HCT116 (cell line): ENCODE measurements around the gene MRPS33. TPM values are rescaled to one million over a fixed set of nuclear protein-coding genes. Genes with fewer than 3 reads are reported as not detected.

Experiments used
- ATAC-seq: fragments of 200-7000 bp; cut with Tn5 transposase; 2 replicates; pipeline ENCODE4 v1.9.1; 2020; ENCODE audit warnings: mild to moderate bottlenecking, moderate library complexity
- BruUV-seq: library from RNA; stranded (reverse); fragments of 400-500 nt; replicated peaks from 2 replicates; lab custom pipeline; 2021; lab: Mats Ljungman, UMichigan
- CTCF ChIA-PET: fragments of 300-600 bp; sonication (Branson Sonifier 250); formaldehyde crosslinking; loops from one replicate; lab custom pipeline; 2021; ENCODE audit warnings: antibody characterized with exemption; lab: Charles Lee
- POLR2A ChIA-PET: fragments of 300-600, 350-600 bp; sonication (Branson Sonifier 250); formaldehyde crosslinking; loops from one replicate; lab custom pipeline; 2021; ENCODE audit warnings: antibody characterized with exemption; lab: Charles Lee
- RAD21 ChIA-PET, 2 experiments: fragments of 300-600 bp; sonication (Branson Sonifier 250); formaldehyde crosslinking; loops; one replicate each; lab custom pipeline; 2023; ENCODE audit warnings: low total read pairs in 2 of 2; ENCODE audit not compliant: uncharacterized antibody in 2 of 2, unreplicated experiment in 2 of 2, low non-redundant PET in 1 of 2; lab: Charles Lee
- DNase-seq: peaks from one replicate; pipeline ENCODE4 v3.0.0-alpha.2; 2010; ENCODE audit warnings: low read depth, low spot score
- H2AFZ ChIP-seq: fragments of 200-600 bp; shearing (Covaris generic), sonication (generic); 2 replicates; pipeline ENCODE4 v1.6.1; 2017; ENCODE audit warnings: low read depth, mixed run types, mixed read lengths, antibody characterized with exemption, low read length; ENCODE audit not compliant: poor library complexity, severe bottlenecking
- H3K27ac ChIP-seq: 2 replicates; pipeline ENCODE4 v1.5.1; 2012; ENCODE audit warnings: low read depth, low read length
- H3K27me3 ChIP-seq: fragments of 200-600 bp; sonication (generic); 2 replicates; pipeline ENCODE4 v1.6.1; 2016; ENCODE audit warnings: mixed run types, low read length, mixed read lengths; ENCODE audit not compliant: insufficient read depth
- H3K36me3 ChIP-seq, 2 experiments: fragments of 200-500 bp in 1 of 2; fragments of 200-600 bp in 1 of 2; sonication (Bioruptor generic) in 1 of 2; sonication (generic) in 1 of 2; 2 replicates each; pipeline versions ENCODE4 v1.5.1 to v1.6.1; 2014 to 2016; ENCODE audit warnings: low read length in 2 of 2, inconsistent platforms in 1 of 2, mixed read lengths in 1 of 2, mixed run types in 1 of 2; ENCODE audit not compliant: insufficient read depth in 2 of 2, control insufficient read depth in 1 of 2
- H3K4me1 ChIP-seq, 2 experiments: fragments of 200-600 bp in 1 of 2; sonication (generic) in 1 of 2; 2 replicates each; pipeline versions ENCODE4 v1.5.1 to v1.6.1; 2012 to 2017; ENCODE audit warnings: low read length in 2 of 2, inconsistent platforms in 1 of 2, mild to moderate bottlenecking in 1 of 2, mixed read lengths in 1 of 2, mixed run types in 1 of 2, moderate library complexity in 1 of 2; ENCODE audit not compliant: insufficient read depth in 2 of 2, control insufficient read depth in 1 of 2
- H3K4me2 ChIP-seq: fragments of 200-600 bp; sonication (generic); 2 replicates; pipeline ENCODE4 v1.6.1; 2017; ENCODE audit warnings: mixed run types, low read length, mixed read lengths
- H3K4me3 ChIP-seq, 2 experiments: fragments of 200-600 bp in 1 of 2; sonication (generic) in 1 of 2; replicated peaks in 1 of 2; 2 replicates each; pipeline ENCODE4 v1.5.1; 2011 to 2016; ENCODE audit warnings: low read length in 2 of 2, control low read depth in 1 of 2, low read depth in 1 of 2, mild to moderate bottlenecking in 1 of 2, mixed read lengths in 1 of 2, mixed run types in 1 of 2
- H3K79me2 ChIP-seq: fragments of 200-600 bp; sonication (generic); 2 replicates; pipeline ENCODE4 v1.6.1; 2017; ENCODE audit warnings: mild to moderate bottlenecking, mixed run types, low read length, moderate library complexity, mixed read lengths; ENCODE audit not compliant: insufficient read depth
- H3K9ac ChIP-seq: fragments of 200-600 bp; sonication (generic); 2 replicates; pipeline ENCODE4 v1.6.1; 2016; ENCODE audit warnings: low read length, mixed read lengths
- H3K9me2 ChIP-seq: fragments of 200-600 bp; sonication (generic), shearing (Covaris generic); 2 replicates; pipeline ENCODE4 v1.6.1; 2017; ENCODE audit warnings: mixed run types, mild to moderate bottlenecking, moderate library complexity; ENCODE audit not compliant: insufficient read depth
- H3K9me3 ChIP-seq, 2 experiments: fragments of 200-500 bp in 1 of 2; fragments of 200-600 bp in 1 of 2; sonication (Bioruptor generic) in 1 of 2; sonication (generic) in 1 of 2; 2 replicates each; pipeline ENCODE4 v1.6.1; 2014 to 2017; ENCODE audit warnings: low read length in 2 of 2, mixed read lengths in 2 of 2, inconsistent platforms in 1 of 2, low read depth in 1 of 2, mild to moderate bottlenecking in 1 of 2, mixed run types in 1 of 2, moderate library complexity in 1 of 2; ENCODE audit not compliant: control insufficient read depth in 1 of 2, insufficient read depth in 1 of 2
- H4K20me1 ChIP-seq: fragments of 200-600 bp; sonication (generic), shearing (Covaris generic); 2 replicates; pipeline ENCODE4 v1.6.1; 2017; ENCODE audit warnings: mixed run types, mild to moderate bottlenecking, moderate library complexity; ENCODE audit not compliant: insufficient read depth
- CEBPB ChIP-seq: IDR thresholded peaks from 2 replicates; pipeline ENCODE4 v1.6.1; 2012; ENCODE audit warnings: low read depth
- CTCF ChIP-seq, 3 experiments: fragments of 200-600 bp in 1 of 3; sonication (generic) in 1 of 3; IDR thresholded peaks in 2 of 3; conservative IDR thresholded peaks in 1 of 3; 2 replicates each; pipeline ENCODE4 v1.5.1; 2012 to 2017; ENCODE audit warnings: low read depth in 2 of 3, low read length in 2 of 3, antibody characterized with exemption in 1 of 3, borderline replicate concordance in 1 of 3, control low read depth in 1 of 3, mild to moderate bottlenecking in 1 of 3, mixed read lengths in 1 of 3, mixed run types in 1 of 3, moderate library complexity in 1 of 3; ENCODE audit not compliant: insufficient read depth in 1 of 3
- EGR1 ChIP-seq: IDR thresholded peaks from 2 replicates; pipeline ENCODE4 v1.6.1; 2012; ENCODE audit warnings: low read depth
- ELF1 ChIP-seq: IDR thresholded peaks from 2 replicates; pipeline ENCODE4 v1.6.1; 2012; ENCODE audit warnings: low read depth, borderline replicate concordance
- EZH2 ChIP-seq: fragments of 200-600 bp; sonication (generic); IDR thresholded peaks from 2 replicates; pipeline ENCODE4 v1.6.1; 2017; ENCODE audit warnings: antibody characterized with exemption, mixed run types
- FOSL1 ChIP-seq: IDR thresholded peaks from 2 replicates; pipeline ENCODE4 v1.6.1; 2012; ENCODE audit warnings: low read depth
- JUND ChIP-seq: IDR thresholded peaks from 2 replicates; pipeline ENCODE4 v1.6.1; 2012
- MAX ChIP-seq: IDR thresholded peaks from 2 replicates; pipeline ENCODE4 v1.6.1; 2012
- POLR2A ChIP-seq: IDR thresholded peaks from 2 replicates; pipeline ENCODE4 v1.7.0; 2011; ENCODE audit warnings: borderline replicate concordance; ENCODE audit not compliant: insufficient read depth, insufficient read length; ENCODE audit errors: extremely low read depth
- RAD21 ChIP-seq: IDR thresholded peaks from 2 replicates; pipeline ENCODE4 v1.6.1; 2012; ENCODE audit warnings: low read depth, mild to moderate bottlenecking
- SIN3A ChIP-seq: IDR thresholded peaks from 2 replicates; pipeline ENCODE4 v1.6.1; 2012; ENCODE audit warnings: low read depth
- ZNF274 ChIP-seq: fragments of 200-500 bp; sonication (Bioruptor generic); IDR thresholded peaks from 2 replicates; pipeline ENCODE4 v1.6.1; 2014; ENCODE audit warnings: mild to moderate bottlenecking, low read depth, low read length, inconsistent platforms
- intact Hi-C: fragments of 100-400 bp; cut with micrococcal nuclease; formaldehyde crosslinking; loops from 2 replicates; pipeline ENCODE4 v1.10.0; 2022
- total RNA-seq: library from RNA; stranded (reverse); gene quantifications from one replicate; pipeline ENCODE4 v1.2.1, GENCODE V29; 2021; ENCODE audit not compliant: unreplicated experiment
- TF ChIP-seq, protein P1 (sequence below): IDR thresholded peaks from 2 replicates; pipeline ENCODE4 v1.6.1; 2012; ENCODE audit warnings: low read depth

The MRPS33 gene
- total RNA-seq, 1 experiment from 2014 or later = 77.3 TPM

DNA sequence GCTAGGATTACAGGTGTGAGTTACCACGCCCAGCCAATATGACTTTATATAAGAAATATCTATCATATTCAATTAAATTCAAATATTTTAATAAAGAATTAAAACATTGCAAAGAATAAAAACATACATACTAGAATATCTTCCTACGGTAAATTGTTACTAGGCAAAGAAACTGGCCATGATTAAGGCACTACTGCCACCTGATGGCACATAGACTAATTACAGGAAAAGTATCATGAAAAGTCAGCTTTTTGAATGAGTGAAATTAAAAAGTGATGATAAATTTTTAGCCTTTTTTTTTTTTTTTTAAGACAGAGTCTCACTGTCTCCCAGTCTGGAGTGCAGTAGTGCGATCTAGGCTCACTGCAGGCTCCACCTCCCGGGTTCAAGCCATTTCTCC lies 30.9 kb downstream of the MRPS33 start:
- TF ChIP-seq POLR2A = no peak
- TF ChIP-seq CEBPB = no peak
- TF ChIP-seq, protein P1, sequence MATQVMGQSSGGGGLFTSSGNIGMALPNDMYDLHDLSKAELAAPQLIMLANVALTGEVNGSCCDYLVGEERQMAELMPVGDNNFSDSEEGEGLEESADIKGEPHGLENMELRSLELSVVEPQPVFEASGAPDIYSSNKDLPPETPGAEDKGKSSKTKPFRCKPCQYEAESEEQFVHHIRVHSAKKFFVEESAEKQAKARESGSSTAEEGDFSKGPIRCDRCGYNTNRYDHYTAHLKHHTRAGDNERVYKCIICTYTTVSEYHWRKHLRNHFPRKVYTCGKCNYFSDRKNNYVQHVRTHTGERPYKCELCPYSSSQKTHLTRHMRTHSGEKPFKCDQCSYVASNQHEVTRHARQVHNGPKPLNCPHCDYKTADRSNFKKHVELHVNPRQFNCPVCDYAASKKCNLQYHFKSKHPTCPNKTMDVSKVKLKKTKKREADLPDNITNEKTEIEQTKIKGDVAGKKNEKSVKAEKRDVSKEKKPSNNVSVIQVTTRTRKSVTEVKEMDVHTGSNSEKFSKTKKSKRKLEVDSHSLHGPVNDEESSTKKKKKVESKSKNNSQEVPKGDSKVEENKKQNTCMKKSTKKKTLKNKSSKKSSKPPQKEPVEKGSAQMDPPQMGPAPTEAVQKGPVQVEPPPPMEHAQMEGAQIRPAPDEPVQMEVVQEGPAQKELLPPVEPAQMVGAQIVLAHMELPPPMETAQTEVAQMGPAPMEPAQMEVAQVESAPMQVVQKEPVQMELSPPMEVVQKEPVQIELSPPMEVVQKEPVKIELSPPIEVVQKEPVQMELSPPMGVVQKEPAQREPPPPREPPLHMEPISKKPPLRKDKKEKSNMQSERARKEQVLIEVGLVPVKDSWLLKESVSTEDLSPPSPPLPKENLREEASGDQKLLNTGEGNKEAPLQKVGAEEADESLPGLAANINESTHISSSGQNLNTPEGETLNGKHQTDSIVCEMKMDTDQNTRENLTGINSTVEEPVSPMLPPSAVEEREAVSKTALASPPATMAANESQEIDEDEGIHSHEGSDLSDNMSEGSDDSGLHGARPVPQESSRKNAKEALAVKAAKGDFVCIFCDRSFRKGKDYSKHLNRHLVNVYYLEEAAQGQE = no peak
- TF ChIP-seq EZH2 = no peak
- TF ChIP-seq EGR1 = no peak
- peak; percentile 65 for TF ChIP-seq RAD21
- TF ChIP-seq MAX = no peak
- TF ChIP-seq SIN3A = no peak
- peak; percentile 27 to 56 (median 42); a peak in 4 of 6 replicates for TF ChIP-seq CTCF (IDR thresholded peaks at IDR 0.05 in 2 of 3, conservative IDR thresholded peaks at IDR 0.05 in 1 of 3; ENCODE audit: borderline replicate concordance in 1 of 3, insufficient read depth in 1 of 3, low read depth in 2 of 3, low read length in 2 of 3)
- TF ChIP-seq ELF1 = no peak
- TF ChIP-seq ZNF274 = no peak
- no peak for TF ChIP-seq FOSL1
- TF ChIP-seq JUND = no peak
- no peaks in the 10 kb centered on the region for H3K9me3 ChIP-seq
- CTCF ChIA-PET = interaction anchor here (2.3 kb wide), 1 partner anchor 173 kb away, joined by 11 read pairs; no protein-coding TSS in a partner anchor
- no peak overlapping the region for H2AFZ ChIP-seq
- no peak overlapping the region for H3K4me2 ChIP-seq
- DNase-seq (peak; percentile 8), ATAC-seq (no peak)
- H3K4me3 ChIP-seq = no peak overlapping the region
- no peaks in the 10 kb centered on the region for H3K79me2 ChIP-seq
- BruUV-seq = no TSS peak
- RAD21 ChIA-PET = interaction anchor here in 1 of 2 experiments (0.8 kb wide), 1 partner anchor 257 kb away, joined by 3 read pairs; no protein-coding TSS in a partner anchor
- no peak overlapping the region for H3K27ac ChIP-seq
- intact Hi-C loops = no loop called here
- POLR2A ChIA-PET = no interaction called here
- H4K20me1 ChIP-seq = no peaks in the 10 kb centered on the region
- no peak overlapping the region for H3K9ac ChIP-seq
- H3K36me3 ChIP-seq = no peaks in the 10 kb centered on the region
- H3K4me1 ChIP-seq = no peaks in the 10 kb centered on the region
- no peaks in the 10 kb centered on the region for H3K27me3 ChIP-seq
- H3K9me2 ChIP-seq = no peaks in the 10 kb centered on the region
